Transverse colon (tissue), 4 donors: ENCODE data around the gene METTL8. TPM values are rescaled to one million over a fixed set of nuclear protein-coding genes. Genes with fewer than 3 reads are reported as not detected.

ENCODE experiments used
- DNase-seq: peaks from one replicate; pipeline ENCODE4 v3.0.0-alpha.2; 2019
- H3K27ac ChIP-seq, 4 donors: fragments of 200-600 bp; sonication (generic); 2 replicates each; pipeline ENCODE4 v1.5.1; 2016 to 2018; ENCODE audit warnings: inconsistent platforms in 4 of 4
- H3K27me3 ChIP-seq: fragments of 200-600 bp; sonication (generic); 2 replicates; pipeline ENCODE4 v1.5.1; 2017; ENCODE audit warnings: inconsistent platforms
- H3K36me3 ChIP-seq, 4 donors: fragments of 200-600 bp; sonication (generic); 2 replicates each; pipeline ENCODE4 v1.5.1; 2017 to 2019; ENCODE audit warnings: inconsistent platforms in 4 of 4
- H3K4me1 ChIP-seq, 4 donors: fragments of 200-600 bp; sonication (generic); 2 replicates each; pipeline ENCODE4 v1.5.1; 2017 to 2020; ENCODE audit warnings: inconsistent platforms in 4 of 4
- H3K4me3 ChIP-seq, 4 donors: fragments of 200-600 bp; sonication (generic); 1 replicate in 1 of 4; 2 replicates in 3 of 4; pipeline versions ENCODE4 v1.5.1 to v1.6.1; 2017 to 2019; ENCODE audit warnings: inconsistent platforms in 4 of 4
- H3K9me3 ChIP-seq, 2 donors: fragments of 200-600 bp; sonication (generic); 2 replicates each; pipeline ENCODE4 v1.5.1; 2017 to 2019; ENCODE audit warnings: inconsistent platforms in 2 of 2
- CTCF ChIP-seq, 5 experiments: fragments of 200-600 bp in 3 of 5; fragments of 450-650 bp in 2 of 5; sonication (generic) in 3 of 5; IDR thresholded peaks; 1 replicate in 2 of 5; 2 replicates in 3 of 5; pipeline ENCODE4 v1.5.1; 2016 to 2017; ENCODE audit warnings: antibody characterized with exemption in 5 of 5, inconsistent platforms in 3 of 5, mild to moderate bottlenecking in 2 of 5, moderate library complexity in 1 of 5
- EP300 ChIP-seq: sonication (generic); formaldehyde crosslinking; IDR thresholded peaks from one replicate; pipeline ENCODE4 v1.6.1; 2017; ENCODE audit warnings: antibody characterized with exemption, low read depth
- POLR2A ChIP-seq: fragments of 450-650 bp; IDR thresholded peaks from one replicate; pipeline ENCODE4 v1.6.1; 2016; ENCODE audit warnings: antibody characterized with exemption, mild to moderate bottlenecking, moderate library complexity
- POLR2AphosphoS5 ChIP-seq, 3 donors: sonication (generic); formaldehyde crosslinking; IDR thresholded peaks; one replicate each; pipeline ENCODE4 v1.6.1; 2016; ENCODE audit warnings: antibody characterized with exemption in 3 of 3
- WGBS, 2 donors: methylation state at CpG; one replicate each; pipeline ENCODE4 v1.1.5; 2018; ENCODE audit warnings: low coverage in 1 of 2; 5-methylcytosine and 5-hydroxymethylcytosine counted together
- in situ Hi-C, 4 donors: fragments of 200-750 bp; cut with MboI; loops; one replicate each; pipeline versions ENCODE4 v1.15.0 to v1.15.1; 2017; ENCODE audit warnings: low sequenced_read_pairs in 3 of 4, low pct_ligation_motif_present in 1 of 4, low pct_unique_long_range_greater_than_20kb in 1 of 4
- intact Hi-C: fragments of 100-400 bp; cut with DNase I; formaldehyde crosslinking; loops from one replicate; pipeline ENCODE4 v1.15.1; 2023; ENCODE audit warnings: low total_unique reads
- total RNA-seq, 4 donors: library from RNA; depleted of rRNA; stranded (reverse); fragments of >200 nt; gene quantifications; one replicate each; pipeline ENCODE4 v1.1.0, GENCODE V29; 2016

The METTL8 gene
- total RNA-seq, 4 donors from 2014 or later = 6.7 to 64.5 (median 22.1) TPM

GRCh38 chr2:171410101-171410500, 23.7 kb downstream of the METTL8 start:
- Histone ChIP-seq H3K36me3 (no peaks in the 10 kb centered on the region), H3K9me3 (no peaks in the 10 kb centered on the region), H3K27me3 (no peaks in the 10 kb centered on the region), H3K27ac (no peak overlapping the region), H3K4me1 (peaks cover 0 to 11% (median 4%) of the 10 kb centered on the region in 4 donors), H3K4me3 (no peak overlapping the region)
- WGBS, 2 donors = 83% methylated on average over 4 of the region's 4 CpGs
- intact Hi-C loops = loop anchor here (10.0 kb wide), 1 partner anchor 135 kb away; no protein-coding TSS in a partner anchor
- no peak for DNase-seq
- TF ChIP-seq POLR2A (no peak), POLR2AphosphoS5 (IDR thresholded peaks at IDR 0.05) (no peak), CTCF (IDR thresholded peaks at IDR 0.05) (no peak), EP300 (no peak)
- in situ Hi-C loops = loop anchor here (10.0 to 25.0 kb wide), 3 partner anchors 245 to 448 kb away; partner anchors contain the start of gene TLK1 (in 4 of the 4)

- in situ Hi-C loops = loop anchor here in 3 of 4 donors (25.0 kb wide), 2 partner anchors 247 to 447 kb away; partner anchors contain the start of gene TLK1 (in 3 of the 3)
- WGBS, 2 donors = 82 to 83% methylated on average over 6 to 8 of the region's 8 CpGs
These were observed 24.3 kb downstream of the METTL8 start for GRCh38 chr2:171409436-171409971.

GRCh38 chr2:171407676-171408044, 26.1 kb downstream of the METTL8 start:
- Histone ChIP-seq H3K9me3 (no peaks in the 10 kb centered on the region), H3K27me3 (no peaks in the 10 kb centered on the region), H3K4me1 (peaks cover 0 to 11% (median 3%) of the 10 kb centered on the region in 4 donors), H3K36me3 (no peaks in the 10 kb centered on the region), H3K27ac (no peak overlapping the region), H3K4me3 (no peak overlapping the region)
- WGBS, 2 donors = 86 to 95% methylated on average over 1 of the region's 1 CpG
- DNase-seq = no peak
- in situ Hi-C loops = loop anchor here in 3 of 4 donors (25.0 kb wide), 2 partner anchors 245 to 445 kb away; partner anchors contain the start of gene TLK1 (in 3 of the 3)
- TF ChIP-seq EP300 (no peak), POLR2AphosphoS5 (IDR thresholded peaks at IDR 0.05) (no peak), POLR2A (no peak), CTCF (IDR thresholded peaks at IDR 0.05) (no peak)
- intact Hi-C loops = no loop called here

More at GRCh38 chr2:171409436-171409971, 24.3 kb downstream of the METTL8 start:
- H3K27ac ChIP-seq = no peak overlapping the region
- TF ChIP-seq CTCF (IDR thresholded peaks at IDR 0.05) (no peak), EP300 (no peak), POLR2AphosphoS5 (IDR thresholded peaks at IDR 0.05) (no peak), POLR2A (no peak)
- no peaks in the 10 kb centered on the region for H3K36me3 ChIP-seq
- DNase-seq = no peak
- peaks cover 0 to 11% (median 4%) of the 10 kb centered on the region in 4 donors for H3K4me1 ChIP-seq
- H3K27me3 ChIP-seq = no peaks in the 10 kb centered on the region
- H3K4me3 ChIP-seq = no peak overlapping the region
- intact Hi-C loops = no loop called here
- no peaks in the 10 kb centered on the region for H3K9me3 ChIP-seq

- no peaks in the 10 kb centered on the region for H3K36me3 ChIP-seq
- in situ Hi-C loops = loop anchor here in 3 of 4 donors (25.0 kb wide), 2 partner anchors 245 to 445 kb away; partner anchors contain the start of gene TLK1 (in 3 of the 3)
- no peak for DNase-seq
- no peak for TF ChIP-seq POLR2AphosphoS5 (IDR thresholded peaks at IDR 0.05)
- no peak for TF ChIP-seq EP300
- no peak for TF ChIP-seq CTCF (IDR thresholded peaks at IDR 0.05)
- TF ChIP-seq POLR2A = no peak
- no peak overlapping the region for H3K4me3 ChIP-seq
- H3K27ac ChIP-seq = no peak overlapping the region
- WGBS, 2 donors = 81 to 82% methylated on average over 4 of the region's 4 CpGs
- intact Hi-C loops = no loop called here
- no peaks in the 10 kb centered on the region for H3K27me3 ChIP-seq
- H3K4me1 ChIP-seq = peaks cover 0 to 11% (median 2%) of the 10 kb centered on the region in 4 donors
- no peaks in the 10 kb centered on the region for H3K9me3 ChIP-seq
These were observed 26.6 kb downstream of the METTL8 start for GRCh38 chr2:171407030-171407675.
